ENCODE measurements around the gene HDGFL2. TPM values are rescaled to one million over a fixed set of nuclear protein-coding genes. Genes with fewer than 3 reads are reported as not detected.

The HDGFL2 gene
- total and polyA plus RNA-seq, 10 of the 15 experiments (the other 5 are each of a cell fraction or from before 2014, with no cell fraction given): 0.16 to 56.9 (median 25.3) TPM

- ChIA-PET POLR2A (no interaction called here), CTCF (no interaction called here), RAD21 (ENCODE audit: unreplicated experiment) (no interaction called here), SMC1A (ENCODE audit: uncharacterized antibody, unreplicated experiment) (no interaction called here)
- no peak overlapping the region for H2AFZ ChIP-seq (ENCODE audit: control insufficient read depth, low read depth, low read length)
- BruUV-seq (replicated peaks): no TSS peak
- no peaks in the 10 kb centered on the region for H4K20me1 ChIP-seq (ENCODE audit: control insufficient read depth, insufficient read depth)
- no peak for DNase-seq (ENCODE audit: low read depth, low spot score)
- H3K27ac ChIP-seq (ENCODE audit: control insufficient read depth, insufficient read depth): no peak overlapping the region
- no peaks in the 10 kb centered on the region for H3K79me2 ChIP-seq (ENCODE audit: control insufficient read depth, insufficient read depth, low read length)
- H3K4me1 ChIP-seq (ENCODE audit: control insufficient read depth, insufficient read depth, low read length): no peaks in the 10 kb centered on the region
- H3K36me3 ChIP-seq (ENCODE audit: control insufficient read depth in 2 of 2, insufficient read depth in 2 of 2, low read length in 1 of 2): no peaks in the 10 kb centered on the region
- WGBS (ENCODE audit: insufficient coverage, insufficient replicate concordance, low lambda C conversion rate, missing lambda C conversion rate): 43% methylated on average over 9 of the region's 9 CpGs
- H3K9me3 ChIP-seq (replicated peaks; ENCODE audit: control insufficient read depth, insufficient read depth, low read length): no peaks in the 10 kb centered on the region
- intact Hi-C loops (cut with micrococcal nuclease; ENCODE audit: unreplicated experiment) (no loop called here), in situ Hi-C loops (cut with MboI) (no loop called here)
- no peak overlapping the region for H3K9ac ChIP-seq (ENCODE audit: control insufficient read depth, insufficient read depth, low read length)
- no peak overlapping the region for H3K4me2 ChIP-seq (ENCODE audit: control insufficient read depth, insufficient read depth)
- H3K27me3 ChIP-seq (replicated peaks in 1 of 2; ENCODE audit: control insufficient read depth in 2 of 2, insufficient read depth in 2 of 2, low read length in 1 of 2): no peaks in the 10 kb centered on the region
- no peak for FAIRE-seq
- no peak overlapping the region for H3K4me3 ChIP-seq
- no peak for ATAC-seq
- TF ChIP-seq ZSCAN29 (IDR thresholded peaks at IDR 0.05) (no peak), SMAD5 (IDR thresholded peaks at IDR 0.05; ENCODE audit: low read depth) (no peak), ZNF384 (IDR thresholded peaks at IDR 0.05; ENCODE audit: borderline replicate concordance, low read depth, low read length) (no peak), CBFB (IDR thresholded peaks at IDR 0.05; ENCODE audit: low read depth) (no peak), CTCF (IDR thresholded peaks at IDR 0.05 in 2 of 3, conservative IDR thresholded peaks at IDR 0.05 in 1 of 3; ENCODE audit: control insufficient read depth in 2 of 3, extremely low read depth in 1 of 3, insufficient read depth in 1 of 3, low read depth in 3 of 3, low read length in 3 of 3) (no peak), BCL3 (IDR thresholded peaks at IDR 0.05; ENCODE audit: borderline replicate concordance, insufficient read depth, low read depth, low read length, poor library complexity, severe bottlenecking) (no peak), POLR2A (IDR thresholded peaks at IDR 0.05; ENCODE audit: low read depth, low read length) (no peak), WRNIP1 (IDR thresholded peaks at IDR 0.05; ENCODE audit: borderline replicate concordance, low read depth, low read length) (no peak), MYB (IDR thresholded peaks at IDR 0.05; ENCODE audit: borderline replicate concordance, low read depth, low read length) (no peak), HCFC1 (IDR thresholded peaks at IDR 0.05; ENCODE audit: low read length) (no peak), PKNOX1 (IDR thresholded peaks at IDR 0.05) (no peak), ZBTB33 (IDR thresholded peaks at IDR 0.05) (no peak), SMC3 (IDR thresholded peaks at IDR 0.05; ENCODE audit: borderline replicate concordance, low read length) (no peak), IRF5 (IDR thresholded peaks at IDR 0.05; ENCODE audit: borderline replicate concordance) (no peak), BMI1 (IDR thresholded peaks at IDR 0.05; ENCODE audit: borderline replicate concordance) (no peak), YBX1 (IDR thresholded peaks at IDR 0.05) (no peak), FOXM1 (IDR thresholded peaks at IDR 0.05; ENCODE audit: low read depth, low read length) (no peak)
Measured at GRCh38 chr19:4519521-4520277, 47.6 kb downstream of the HDGFL2 start.

Measured in GM12878 (cell line).